HG02759 (cell line): Measurements from ENCODE around the gene PSORS1C2.
"Not testable (repeated sequence)": the region's sequence is repeated elsewhere in the genome, so short reads cannot be mapped to it uniquely, and the experiment has no call there.

Source experiments
- ATAC-seq: cut with Tn5 transposase; IDR thresholded peaks from one replicate; pipeline ENCODE4 v1.9.1; 2021; ENCODE audit warnings: mild to moderate bottlenecking, moderate library complexity; ENCODE audit not compliant: unreplicated experiment

Gene PSORS1C2

DNA sequence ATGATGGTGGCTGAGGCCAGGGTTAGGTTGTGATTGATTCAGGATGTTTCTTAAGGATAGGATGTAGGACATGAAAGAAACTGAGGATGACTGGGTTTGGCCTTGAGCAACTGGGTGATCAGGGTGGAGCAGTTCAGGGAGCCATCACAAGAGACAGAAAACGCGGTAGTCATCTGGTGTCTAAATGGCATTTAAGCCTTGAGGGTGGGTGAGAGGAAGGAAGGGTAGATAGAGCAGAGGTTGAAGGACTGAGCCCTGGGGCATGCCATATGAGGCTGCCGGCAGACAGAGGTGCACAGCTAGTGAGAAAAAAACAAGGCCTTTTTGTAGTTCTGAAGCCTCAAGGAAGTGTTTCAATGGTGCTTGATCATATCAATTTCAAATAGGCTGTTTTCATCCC, 29.7 kb upstream of the PSORS1C2 start:
- no peak for ATAC-seq

- ATAC-seq: no peak
Observed at GRCh38 chr6:31165986-31166385, 27.1 kb upstream of the PSORS1C2 start.

DNA sequence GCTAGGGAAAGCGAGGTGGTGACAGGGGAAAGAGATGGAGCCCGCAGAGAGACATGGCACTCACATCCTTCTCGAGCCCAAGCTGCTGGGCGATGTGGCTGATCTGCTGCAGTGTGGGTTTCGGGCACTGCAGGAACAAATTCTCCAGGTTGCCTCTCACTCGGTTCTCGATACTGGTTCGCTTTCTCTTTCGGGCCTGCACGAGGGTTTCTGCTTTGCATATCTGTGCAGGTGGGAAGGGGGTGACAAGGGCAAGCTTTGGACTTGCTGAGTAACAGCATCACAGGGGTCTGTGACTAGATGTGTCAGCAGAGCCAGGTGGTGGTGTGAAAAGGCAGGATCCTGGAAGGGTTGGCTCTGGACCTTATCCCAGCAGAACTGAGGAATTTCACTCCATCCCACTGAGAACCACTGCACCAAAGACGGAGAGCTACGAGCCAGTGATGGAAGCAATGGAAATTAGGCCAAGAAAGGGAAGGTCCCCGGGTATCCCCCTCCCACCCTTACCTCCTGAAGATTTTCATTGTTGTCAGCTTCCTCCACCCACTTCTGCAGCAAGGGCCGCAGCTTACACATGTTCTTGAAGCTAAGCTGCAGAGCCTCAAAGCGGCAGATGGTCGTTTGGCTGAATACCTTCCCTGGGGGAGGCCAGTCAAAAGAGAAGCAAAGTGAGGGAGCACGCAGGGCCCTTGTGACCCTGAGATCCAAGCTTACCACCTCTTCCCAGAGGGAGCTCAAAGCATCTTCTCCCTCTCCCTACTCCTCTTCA, 26.4 kb upstream of the PSORS1C2 start:
- ATAC-seq: peak; percentile 81

GRCh38 chr6:31164475-31165063, 25.7 kb upstream of the PSORS1C2 start:
- not testable (repeated sequence) for ATAC-seq

GRCh38 chr6:31163922-31164321, 25.1 kb upstream of the PSORS1C2 start:
- ATAC-seq: no peak

- no peak for ATAC-seq
Observed at GRCh38 chr6:31162463-31163165, 23.7 kb upstream of the PSORS1C2 start.

DNA sequence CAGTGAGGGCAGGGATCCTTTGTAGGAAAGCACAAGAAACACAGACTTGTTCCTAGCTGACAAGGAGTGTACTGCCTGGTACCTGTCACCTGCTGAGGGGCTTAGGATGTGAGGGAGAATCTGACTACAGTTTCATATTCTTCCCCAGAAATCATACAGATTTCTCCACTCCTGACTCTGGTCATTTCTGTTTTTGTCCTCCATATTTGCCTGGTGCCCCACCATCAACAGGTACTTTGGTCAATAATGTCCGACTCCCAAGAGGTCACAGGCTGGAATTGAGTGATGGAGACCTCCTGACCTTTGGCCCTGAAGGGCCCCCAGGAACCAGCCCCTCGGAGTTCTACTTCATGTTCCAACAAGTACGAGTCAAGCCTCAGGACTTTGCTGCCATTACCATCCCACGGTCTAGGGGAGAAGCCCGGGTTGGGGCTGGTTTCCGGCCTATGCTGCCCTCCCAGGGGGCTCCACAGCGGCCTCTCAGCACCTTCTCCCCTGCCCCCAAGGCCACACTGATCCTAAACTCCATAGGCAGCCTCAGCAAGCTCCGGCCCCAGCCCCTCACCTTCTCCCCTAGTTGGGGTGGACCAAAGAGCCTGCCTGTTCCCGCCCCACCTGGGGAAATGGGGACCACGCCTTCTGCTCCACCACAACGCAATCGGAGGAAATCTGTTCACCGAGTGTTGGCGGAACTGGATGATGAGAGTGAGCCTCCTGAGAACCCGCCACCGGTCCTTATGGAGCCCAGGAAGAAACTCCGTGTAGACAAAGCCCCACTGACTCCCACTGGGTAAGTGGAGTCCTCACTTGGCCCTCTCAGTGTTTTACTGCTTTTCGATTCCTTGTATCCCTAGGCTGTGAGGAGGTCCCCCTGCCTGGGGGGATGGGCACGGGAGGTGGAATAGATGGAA, 22.6 kb upstream of the PSORS1C2 start:
- ATAC-seq: no peak

DNA sequence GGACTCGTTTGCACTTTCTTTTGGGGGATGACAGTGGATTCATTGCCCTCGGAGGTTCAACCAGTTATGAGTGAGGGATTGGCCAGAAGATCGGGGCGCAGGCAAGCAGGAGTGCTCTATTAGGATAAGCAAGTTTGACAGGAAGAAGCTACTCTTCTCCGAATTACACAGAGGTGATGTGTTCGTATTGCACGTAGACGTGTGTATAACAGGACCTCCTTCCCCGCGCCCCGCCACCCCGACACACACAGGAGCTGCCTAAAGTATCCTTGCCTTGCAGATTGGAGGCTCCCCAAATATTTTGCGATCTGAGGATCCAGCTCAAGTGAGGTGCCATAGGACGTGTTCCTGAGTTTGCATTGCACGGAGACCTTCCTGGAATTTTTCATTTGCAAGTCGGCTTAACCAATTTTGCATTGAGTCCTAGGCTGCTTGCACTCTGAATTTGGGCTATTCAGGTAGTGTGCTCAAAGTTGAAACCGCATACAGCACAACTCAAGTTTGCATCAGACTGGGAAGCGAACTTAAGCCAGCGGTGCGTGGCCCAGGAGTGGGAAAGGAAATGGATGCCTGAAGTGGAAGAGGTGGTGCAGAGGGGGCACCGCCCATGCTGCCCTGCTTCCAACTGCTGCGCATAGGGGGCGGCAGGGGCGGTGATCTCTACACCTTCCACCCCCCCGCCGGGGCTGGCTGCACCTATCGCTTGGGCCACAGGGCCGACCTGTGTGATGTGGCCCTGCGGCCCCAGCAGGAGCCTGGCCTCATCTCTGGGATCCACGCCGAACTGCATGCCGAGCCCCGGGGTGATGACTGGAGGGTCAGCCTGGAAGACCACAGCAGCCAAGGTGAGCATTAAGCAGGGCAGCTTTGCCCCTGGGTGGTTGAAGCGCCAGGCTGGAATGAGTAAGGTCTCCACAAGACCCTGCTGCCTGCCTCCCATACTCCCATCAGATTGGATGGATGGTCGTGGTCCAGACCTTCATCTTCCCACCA, 20.3 kb upstream of the PSORS1C2 start:
- peak; percentile 1 for ATAC-seq

GRCh38 chr6:31158140-31158862, 19.4 kb upstream of the PSORS1C2 start, which contains the start of gene TCF19:
TSS of gene TCF19 (plus strand) at chr6:31158589. CDS start at chr6:31159470, 881 bp downstream.
- ATAC-seq: peak; percentile 86

- no peak for ATAC-seq
Observed at GRCh38 chr6:31157513-31158139, 18.8 kb upstream of the PSORS1C2 start, which contains the start of gene CCHCR1. TSS of gene CCHCR1 (minus strand) at chr6:31157802. CDS start at chr6:31157600, 202 bp downstream.

- ATAC-seq: no peak
Observed at GRCh38 chr6:31156641-31157040, 17.8 kb upstream of the PSORS1C2 start.

GRCh38 chr6:31154436-31154835, 15.6 kb upstream of the PSORS1C2 start:
- ATAC-seq: no peak

- no peak for ATAC-seq
Observed at GRCh38 chr6:31152781-31153180, 13.9 kb upstream of the PSORS1C2 start.

- ATAC-seq: no peak
Observed at GRCh38 chr6:31149827-31150447, 11.1 kb upstream of the PSORS1C2 start.

DNA sequence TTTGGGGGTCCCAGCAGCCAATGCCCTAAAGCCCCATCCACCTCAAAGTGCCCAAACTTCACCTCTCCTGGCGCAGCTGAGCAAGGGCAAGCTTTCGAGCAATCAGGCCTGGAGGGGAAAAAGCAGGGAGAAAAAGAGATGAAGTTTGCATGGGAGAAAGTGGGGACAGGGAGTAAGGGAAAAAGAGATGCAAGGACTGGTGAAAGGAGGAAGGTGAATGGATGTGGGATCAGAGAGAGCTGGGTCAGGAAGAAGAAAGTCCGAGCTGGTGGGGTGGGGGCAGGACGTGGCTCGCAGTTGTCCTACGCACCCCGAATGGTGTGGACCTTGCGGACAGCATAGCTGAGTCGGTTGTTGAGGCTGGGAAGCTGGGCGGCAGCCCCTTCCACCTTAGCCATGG, 6.5 kb upstream of the PSORS1C2 start:
- ATAC-seq: no peak

DNA sequence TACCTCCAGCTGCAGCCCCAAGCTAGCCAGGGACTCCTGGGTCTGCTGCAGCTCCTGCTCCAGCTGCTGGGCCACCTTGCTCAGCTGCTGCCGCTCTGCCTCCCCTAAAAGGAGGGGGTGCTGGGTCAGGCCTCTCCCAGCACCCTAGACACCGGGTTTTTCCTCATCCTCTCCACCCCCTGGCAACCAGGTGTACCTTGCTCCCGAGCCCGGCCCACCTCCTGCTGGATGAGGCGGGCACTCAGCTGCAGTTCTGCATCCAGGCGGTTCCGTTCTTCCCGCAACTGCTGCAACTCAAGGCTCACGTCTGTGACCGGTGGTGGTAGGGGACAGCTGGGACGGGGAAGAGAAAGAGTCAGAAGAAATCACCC, 6.1 kb upstream of the PSORS1C2 start:
- ATAC-seq: no peak

DNA sequence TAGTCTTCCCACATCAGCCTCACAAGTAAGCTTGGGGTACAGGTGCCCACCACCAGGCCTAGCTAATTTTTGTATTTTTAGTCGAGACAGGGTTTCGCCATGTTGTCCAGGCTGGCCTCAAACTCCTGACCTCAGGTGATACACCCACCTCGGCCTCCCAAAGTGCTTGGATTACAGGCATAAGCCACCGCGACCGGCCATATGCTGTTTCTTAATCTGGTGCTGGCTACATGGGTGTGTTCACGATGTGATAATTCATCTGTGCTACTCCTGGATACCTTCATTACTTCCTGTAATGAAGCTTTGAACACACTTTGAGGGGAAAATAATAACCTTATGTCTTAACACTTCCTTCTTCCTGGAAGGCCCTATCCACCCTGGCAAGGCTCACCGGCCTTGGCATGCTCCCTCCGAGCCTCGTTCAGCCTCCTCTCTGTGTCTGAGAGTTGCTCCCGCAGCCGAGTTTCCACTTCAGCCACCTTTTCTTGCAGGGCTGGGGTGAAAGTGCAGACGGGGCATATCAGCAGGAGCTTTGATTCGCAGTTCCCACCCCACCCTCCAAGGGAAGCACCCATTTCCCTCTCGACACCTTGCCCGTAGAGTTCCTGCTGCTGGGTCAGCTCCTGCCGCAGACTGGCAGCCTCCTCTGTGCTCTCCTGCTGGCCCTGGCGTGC, 5.6 kb upstream of the PSORS1C2 start:
- ATAC-seq: no peak
